ENCODE data around the gene MAGEB17.

- TF ChIP-seq EZH2 (IDR thresholded peaks at IDR 0.05; ENCODE audit: low read depth, low read length, severe bottlenecking) (no peak), GTF2F1 (IDR thresholded peaks at IDR 0.05; ENCODE audit: borderline replicate concordance, low read depth, low read length) (no peak), MAX (IDR thresholded peaks at IDR 0.05) (no peak), NRF1 (IDR thresholded peaks at IDR 0.05; ENCODE audit: low read depth, low read length) (no peak)
Observed at GRCh38 chrX:16140448-16140847, 26.8 kb upstream of the MAGEB17 start.
